ENCODE data around the gene ITK. TPM values are rescaled to one million over a fixed set of nuclear protein-coding genes. Genes with fewer than 3 reads are reported as not detected.

Gene ITK
- total RNA-seq, 1 donor from 2014 or later = 8.1 TPM

- H3K36me3 ChIP-seq = no peaks in the 10 kb centered on the region
- TF ChIP-seq CTCF (IDR thresholded peaks at IDR 0.05) = no peak
- ATAC-seq = no peak
Measured at GRCh38 chr5:157186309-157187045, 5.8 kb downstream of the ITK start.

GRCh38 chr5:157187046-157187754 is 6.6 kb downstream of the ITK start:
- intact Hi-C loops (cut with DNase I) = no loop called here

More at GRCh38 chr5:157186309-157187045, 5.8 kb downstream of the ITK start:
- Histone ChIP-seq H3K27ac (no peak overlapping the region), H3K9me3 (no peaks in the 10 kb centered on the region), H3K4me1 (no peaks in the 10 kb centered on the region), H3K27me3 (no peaks in the 10 kb centered on the region), H3K4me3 (no peak overlapping the region)
- intact Hi-C loops (cut with DNase I) = no loop called here
- DNase-seq = no peak

GRCh38 chr5:157188270-157188669 is 7.6 kb downstream of the ITK start:
- H3K27ac ChIP-seq = no peak overlapping the region
- ATAC-seq (no peak), DNase-seq (no peak)
- H3K27me3 ChIP-seq = no peaks in the 10 kb centered on the region
- H3K4me1 ChIP-seq = no peaks in the 10 kb centered on the region
- intact Hi-C loops (cut with DNase I) = no loop called here
- no peaks in the 10 kb centered on the region for H3K36me3 ChIP-seq
- no peaks in the 10 kb centered on the region for H3K9me3 ChIP-seq
- no peak for TF ChIP-seq CTCF (IDR thresholded peaks at IDR 0.05)
- no peak overlapping the region for H3K4me3 ChIP-seq

More at GRCh38 chr5:157187046-157187754, 6.6 kb downstream of the ITK start:
- Histone ChIP-seq H3K36me3 (no peaks in the 10 kb centered on the region), H3K27me3 (no peaks in the 10 kb centered on the region), H3K4me1 (no peaks in the 10 kb centered on the region), H3K9me3 (no peaks in the 10 kb centered on the region), H3K27ac (no peak overlapping the region), H3K4me3 (no peak overlapping the region)
- DNase-seq = no peak
- no peak for ATAC-seq
- no peak for TF ChIP-seq CTCF (IDR thresholded peaks at IDR 0.05)

GRCh38 chr5:157189223-157189622 is 8.6 kb downstream of the ITK start:
- ATAC-seq = no peak
- Histone ChIP-seq H3K36me3 (no peaks in the 10 kb centered on the region), H3K4me1 (no peaks in the 10 kb centered on the region), H3K9me3 (no peaks in the 10 kb centered on the region), H3K4me3 (no peak overlapping the region), H3K27me3 (no peaks in the 10 kb centered on the region), H3K27ac (no peak overlapping the region)
- no peak for TF ChIP-seq CTCF (IDR thresholded peaks at IDR 0.05)
- intact Hi-C loops (cut with DNase I) = no loop called here
- no peak for DNase-seq

GRCh38 chr5:157193699-157194424 is 13.2 kb downstream of the ITK start:
- Histone ChIP-seq H3K9me3 (no peaks in the 10 kb centered on the region), H3K27me3 (no peaks in the 10 kb centered on the region), H3K4me1 (no peaks in the 10 kb centered on the region), H3K36me3 (no peaks in the 10 kb centered on the region), H3K4me3 (no peak overlapping the region), H3K27ac (no peak overlapping the region)
- no peak for TF ChIP-seq CTCF (IDR thresholded peaks at IDR 0.05)
- no peak for ATAC-seq
- no peak for DNase-seq
- intact Hi-C loops (cut with DNase I) = no loop called here

All from upper lobe of right lung (tissue), 1 donor.